Activated CD4-positive, alpha-beta memory T cell treated with anti-CD3 and anti-CD28 coated beads for 36 hours (primary cell): ENCODE results near the gene TUBB3. TPM values are rescaled to one million over a fixed set of nuclear protein-coding genes. Genes with fewer than 3 reads are reported as not detected.

Source experiments
- CTCF ChIA-PET: fragments of 350-600 bp; sonication (Branson Sonifier 250); formaldehyde crosslinking; loops from one replicate; lab custom pipeline; 2021; ENCODE audit warnings: antibody characterized with exemption, inconsistent platforms; lab: Charles Lee
- POLR2A ChIA-PET: fragments of 350-600 bp; sonication (Branson Sonifier 250); formaldehyde crosslinking; loops from one replicate; lab custom pipeline; 2021; ENCODE audit warnings: antibody characterized with exemption; lab: Charles Lee
- DNase-seq: peaks from one replicate; pipeline ENCODE4 v3.0.0-alpha.2; 2020
- H3K27ac Mint-ChIP-seq: one replicate; pipeline ENCODE4 v1.8.0; 2021; ENCODE audit warnings: mixed read lengths
- H3K27me3 Mint-ChIP-seq: one replicate; pipeline ENCODE4 v1.8.0; 2021; ENCODE audit warnings: mixed read lengths
- H3K36me3 Mint-ChIP-seq: one replicate; pipeline ENCODE4 v1.8.0; 2021; ENCODE audit warnings: mixed read lengths
- H3K4me1 Mint-ChIP-seq: one replicate; pipeline ENCODE4 v1.8.0; 2021; ENCODE audit warnings: low read depth, mixed read lengths
- H3K4me3 Mint-ChIP-seq: one replicate; pipeline ENCODE4 v1.8.0; 2021; ENCODE audit warnings: mild to moderate bottlenecking, mixed read lengths
- H3K9me3 Mint-ChIP-seq: one replicate; pipeline ENCODE4 v1.8.0; 2021; ENCODE audit warnings: mixed read lengths
- intact Hi-C: fragments of 100-400 bp; cut with micrococcal nuclease; formaldehyde crosslinking; loops from one replicate; pipeline ENCODE4 v1.15.1; 2023
- total RNA-seq, 2 experiments: library from RNA; stranded (reverse); gene quantifications; one replicate each; pipeline ENCODE4 v1.2.3, GENCODE V29; 2021

The TUBB3 gene
- total RNA-seq, 2 experiments from 2014 or later = 0.99 to 1.4 TPM

DNA sequence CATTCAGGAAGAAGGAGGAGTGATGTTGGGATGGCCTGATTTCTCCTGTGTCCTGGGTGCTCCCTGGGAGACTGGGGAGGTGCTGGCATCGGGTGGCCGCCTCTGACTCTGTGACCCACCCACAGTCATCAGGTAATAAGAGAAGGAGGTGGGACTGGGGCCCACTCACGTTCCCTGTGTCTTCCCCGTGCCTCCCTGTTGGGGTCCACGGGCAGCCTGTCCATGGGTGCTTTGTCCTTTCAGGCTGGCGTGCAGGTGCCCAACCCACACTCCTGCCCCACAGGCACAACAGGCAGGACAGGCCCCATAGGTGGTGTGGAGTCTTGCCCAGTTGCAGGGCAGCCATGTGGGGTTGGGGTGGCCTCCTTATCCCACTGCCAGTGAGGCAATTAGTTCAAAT lies 29.4 kb downstream of the TUBB3 start:
- Mint-ChIP-seq H3K9me3 (no peaks in the 10 kb centered on the region), H3K27me3 (peaks cover under 1% of the 10 kb centered on the region), H3K27ac (no peak overlapping the region), H3K36me3 (peaks cover 3% of the 10 kb centered on the region), H3K4me3 (no peak overlapping the region), H3K4me1 (peaks cover 9% of the 10 kb centered on the region)
- intact Hi-C loops = no loop called here
- no peak for DNase-seq
- CTCF ChIA-PET = no interaction called here
- POLR2A ChIA-PET = no interaction called here

DNA sequence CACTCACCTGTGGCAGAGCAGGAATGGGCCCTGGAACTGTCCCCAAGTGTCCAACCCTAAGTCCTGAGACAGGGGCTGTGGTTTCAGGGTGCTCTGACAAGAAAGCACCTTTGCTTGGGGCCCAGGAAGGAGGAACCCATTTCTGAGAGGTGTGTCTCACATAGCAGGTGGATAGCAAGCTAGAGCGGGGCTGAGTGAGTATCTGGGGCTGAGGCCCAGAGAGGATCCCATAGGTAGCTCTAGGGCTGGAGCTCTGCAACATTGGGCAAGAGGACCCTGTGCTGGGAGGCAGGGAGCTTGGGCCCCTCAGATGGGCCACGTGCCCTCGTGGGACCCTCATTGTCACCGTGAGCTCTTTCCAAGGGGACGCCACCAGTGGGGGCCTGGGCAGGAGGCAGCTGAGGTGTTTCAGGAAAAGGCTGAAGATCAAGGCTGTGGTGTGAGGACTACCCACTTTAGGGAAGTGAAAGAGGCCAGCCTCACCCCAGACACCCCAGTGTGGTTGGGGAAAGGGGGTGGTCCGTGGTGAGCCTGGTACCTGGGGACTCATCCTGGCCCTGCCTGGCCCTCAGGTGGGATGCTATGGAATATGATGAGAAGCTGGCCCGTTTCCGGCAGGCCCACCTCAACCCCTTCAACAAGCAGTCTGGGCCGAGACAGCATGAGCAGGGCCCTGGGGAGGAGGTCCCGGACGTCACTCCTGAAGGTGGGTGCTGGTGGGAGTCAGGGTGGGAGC lies 30.7 kb downstream of the TUBB3 start:
- ChIA-PET POLR2A (no interaction called here), CTCF (no interaction called here)
- no peak for DNase-seq
- intact Hi-C loops = no loop called here
- peaks cover 8% of the 10 kb centered on the region for H3K4me1 Mint-ChIP-seq
- H3K36me3 Mint-ChIP-seq = peaks cover 10% of the 10 kb centered on the region
- no peak overlapping the region for H3K27ac Mint-ChIP-seq
- no peak overlapping the region for H3K4me3 Mint-ChIP-seq
- no peaks in the 10 kb centered on the region for H3K9me3 Mint-ChIP-seq
- H3K27me3 Mint-ChIP-seq = no peaks in the 10 kb centered on the region

DNA sequence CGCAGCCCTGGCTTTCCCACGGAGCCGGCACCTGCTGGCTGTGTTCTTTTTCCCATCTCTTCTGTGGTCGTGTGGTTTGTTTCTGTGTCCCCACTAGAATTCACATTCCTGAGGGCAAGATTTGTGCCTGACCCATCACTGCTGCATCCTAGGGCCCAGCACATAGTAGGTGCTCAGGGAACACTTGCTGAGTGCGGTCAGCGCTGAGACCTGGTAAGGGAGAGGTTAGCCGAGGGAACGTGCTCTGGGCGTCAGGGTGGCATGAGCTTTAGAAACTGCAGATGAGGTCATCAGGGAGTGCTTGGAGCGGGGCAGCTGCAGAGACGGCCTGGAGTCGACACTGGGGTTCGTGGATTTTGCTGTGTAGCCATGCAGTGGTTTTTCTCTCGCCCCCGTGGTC lies 31.3 kb downstream of the TUBB3 start:
- Mint-ChIP-seq H3K36me3 (peaks cover 13% of the 10 kb centered on the region), H3K9me3 (no peaks in the 10 kb centered on the region), H3K4me3 (no peak overlapping the region), H3K27ac (no peak overlapping the region), H3K27me3 (no peaks in the 10 kb centered on the region), H3K4me1 (peaks cover 8% of the 10 kb centered on the region)
- ChIA-PET POLR2A (no interaction called here), CTCF (no interaction called here)
- intact Hi-C loops = no loop called here
- no peak for DNase-seq

DNA sequence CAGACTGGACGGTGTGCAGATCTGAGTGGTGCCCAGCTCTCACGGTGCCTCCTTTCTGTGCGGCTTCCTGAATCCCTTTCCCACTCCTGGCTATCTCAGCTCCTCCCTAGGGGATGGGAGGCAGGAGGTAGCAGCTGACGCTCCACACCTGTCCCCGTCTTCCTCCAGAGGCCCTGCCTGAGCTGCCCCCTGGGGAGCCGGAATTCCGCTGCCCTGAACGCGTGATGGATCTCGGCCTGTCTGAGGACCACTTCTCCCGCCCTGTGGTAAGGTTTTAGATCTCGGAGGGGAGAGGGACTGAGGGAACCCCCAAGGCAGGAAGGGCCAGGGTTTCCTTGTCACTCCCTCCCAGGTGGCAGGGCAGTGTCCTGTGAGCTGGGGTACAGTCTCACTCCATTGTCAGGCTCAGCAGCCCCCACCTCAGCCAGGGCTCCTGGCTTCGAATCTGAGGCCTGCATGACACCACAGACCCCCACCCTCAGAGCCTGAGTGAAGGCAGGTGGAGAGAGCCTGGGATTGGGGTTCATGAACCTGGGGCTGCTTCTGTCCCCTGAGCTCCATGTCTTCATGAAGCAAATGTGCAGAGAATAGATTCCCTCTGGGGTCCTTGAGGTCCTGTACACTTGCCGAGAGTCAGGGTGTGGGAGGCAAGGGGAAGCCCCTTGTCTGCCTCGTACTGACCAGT lies 32.0 kb downstream of the TUBB3 start:
- no peak for DNase-seq
- Mint-ChIP-seq H3K27me3 (no peaks in the 10 kb centered on the region), H3K27ac (no peak overlapping the region), H3K4me1 (peaks cover 3% of the 10 kb centered on the region), H3K4me3 (no peak overlapping the region), H3K36me3 (peaks cover 13% of the 10 kb centered on the region), H3K9me3 (no peaks in the 10 kb centered on the region)
- intact Hi-C loops = no loop called here
- POLR2A ChIA-PET = no interaction called here
- CTCF ChIA-PET = no interaction called here

DNA sequence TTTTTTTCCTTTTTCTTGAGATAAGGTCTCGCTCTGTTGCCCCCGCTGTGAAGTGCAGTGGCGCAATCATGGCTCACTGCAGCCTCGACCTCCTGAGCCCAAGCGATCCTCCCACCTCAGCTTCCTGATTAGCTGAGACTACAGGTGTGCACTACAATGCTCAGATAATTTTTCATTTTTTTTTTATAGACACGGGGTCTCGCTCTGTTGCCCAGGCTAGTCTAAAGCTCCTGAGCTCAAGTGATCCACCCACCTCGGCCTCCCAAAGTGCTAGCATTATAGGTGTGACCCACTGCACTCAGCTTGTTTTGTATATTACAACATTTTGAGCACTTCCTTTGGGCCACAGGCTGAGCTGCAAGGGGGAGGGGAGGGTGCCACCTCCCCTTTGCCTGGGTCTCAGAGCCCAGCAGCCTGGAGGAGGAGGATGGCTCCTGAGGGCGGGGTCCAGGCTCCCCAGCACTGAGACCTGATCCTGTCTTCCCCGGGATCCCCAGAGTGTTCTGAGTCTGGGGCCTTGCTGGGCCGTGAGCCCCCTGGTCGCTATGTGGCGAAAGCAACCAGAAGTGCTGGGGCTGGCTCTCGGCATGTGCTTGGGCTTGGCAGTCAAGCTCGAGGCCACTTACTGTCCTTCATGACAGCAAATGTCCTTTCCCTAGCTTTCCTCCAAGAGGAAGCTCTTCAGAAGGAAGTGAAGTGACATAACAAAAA lies 33.5 kb downstream of the TUBB3 start:
- Mint-ChIP-seq H3K27me3 (no peaks in the 10 kb centered on the region), H3K4me3 (no peak overlapping the region), H3K36me3 (peaks cover 13% of the 10 kb centered on the region), H3K4me1 (no peaks in the 10 kb centered on the region), H3K27ac (no peak overlapping the region), H3K9me3 (no peaks in the 10 kb centered on the region)
- no peak for DNase-seq
- intact Hi-C loops = no loop called here
- CTCF ChIA-PET = no interaction called here
- POLR2A ChIA-PET = no interaction called here

DNA sequence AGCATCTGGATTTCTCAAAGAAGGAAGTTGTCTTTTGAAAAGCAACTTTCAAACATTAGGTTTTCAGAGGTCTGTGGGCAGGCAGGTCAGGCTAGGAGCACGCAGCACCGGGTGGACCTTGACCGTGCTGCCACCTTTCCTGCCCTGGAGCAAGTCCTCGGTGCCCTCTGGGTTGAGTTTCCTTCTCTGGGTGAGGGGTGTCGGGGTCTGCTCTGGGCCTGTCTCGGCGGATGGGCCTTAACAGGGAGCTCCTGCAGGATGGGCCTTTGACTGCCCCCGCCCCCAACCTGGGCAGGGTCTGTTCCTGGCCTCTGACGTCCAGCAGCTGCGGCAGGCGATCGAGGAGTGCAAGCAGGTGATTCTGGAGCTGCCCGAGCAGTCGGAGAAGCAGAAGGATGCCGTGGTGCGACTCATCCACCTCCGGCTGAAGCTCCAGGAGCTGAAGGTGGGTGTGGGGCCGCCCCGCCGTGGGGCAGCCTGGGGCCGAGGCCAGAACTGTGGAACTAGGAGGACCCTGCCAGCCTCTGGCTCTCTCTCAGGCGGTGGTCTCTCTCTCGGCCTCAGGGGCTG lies 34.2 kb downstream of the TUBB3 start:
- DNase-seq = no peak
- Mint-ChIP-seq H3K4me1 (no peaks in the 10 kb centered on the region), H3K4me3 (no peak overlapping the region), H3K27me3 (no peaks in the 10 kb centered on the region), H3K9me3 (no peaks in the 10 kb centered on the region), H3K27ac (no peak overlapping the region), H3K36me3 (peaks cover 13% of the 10 kb centered on the region)
- ChIA-PET POLR2A (interaction anchor here (1.3 kb wide), 1 partner anchor 12 kb away, joined by 3 read pairs; no protein-coding TSS in a partner anchor), CTCF (no interaction called here)
- intact Hi-C loops = no loop called here

DNA sequence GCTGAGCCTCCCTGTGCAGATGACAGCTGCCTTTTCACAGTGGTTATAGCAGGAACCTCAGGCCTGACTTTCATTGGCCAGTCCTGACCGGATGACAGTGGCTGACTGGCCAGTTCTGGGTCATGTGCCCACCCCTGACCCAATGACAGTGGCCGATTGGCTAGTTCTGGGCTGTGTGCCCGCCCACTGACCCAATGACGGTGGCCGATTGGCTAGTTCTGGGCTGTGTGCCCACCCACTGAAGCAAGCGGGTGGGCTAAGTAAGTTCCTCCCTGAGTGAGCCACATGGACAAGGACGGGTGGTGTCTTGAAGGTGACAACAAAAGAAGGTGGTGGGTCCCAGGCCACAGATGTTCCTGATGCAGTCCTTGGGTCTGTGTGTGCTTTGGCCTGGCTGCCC lies 34.9 kb downstream of the TUBB3 start:
- no peak for DNase-seq
- CTCF ChIA-PET = no interaction called here

DNA sequence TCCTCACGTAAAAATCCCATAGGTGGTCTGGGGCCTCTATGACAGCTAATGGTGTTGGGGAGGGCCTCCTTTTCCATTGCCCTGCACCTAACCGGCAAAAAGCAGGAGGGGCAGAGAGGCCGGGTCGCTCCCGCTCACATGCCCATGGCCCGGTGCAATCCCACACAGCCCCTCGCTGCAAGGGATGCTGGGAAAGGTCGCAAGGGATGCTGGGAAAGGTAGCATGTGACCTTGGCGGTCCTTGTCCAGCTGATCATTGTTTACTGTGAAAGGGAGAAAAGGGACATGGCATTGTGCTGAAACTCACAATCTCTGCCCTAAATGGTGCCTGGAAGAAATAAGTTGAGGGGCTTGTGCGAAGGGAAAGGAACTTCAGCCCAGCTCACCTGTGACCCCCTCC lies 35.5 kb downstream of the TUBB3 start:
- ChIA-PET CTCF (no interaction called here), POLR2A (interaction anchor here (1.3 kb wide), 1 partner anchor 11 kb away, joined by 3 read pairs; no protein-coding TSS in a partner anchor)
- peaks cover 13% of the 10 kb centered on the region for H3K36me3 Mint-ChIP-seq
- H3K27ac Mint-ChIP-seq = no peak overlapping the region
- DNase-seq = no peak
- H3K27me3 Mint-ChIP-seq = no peaks in the 10 kb centered on the region
- intact Hi-C loops = no loop called here
- no peaks in the 10 kb centered on the region for H3K4me1 Mint-ChIP-seq
- no peak overlapping the region for H3K4me3 Mint-ChIP-seq
- no peaks in the 10 kb centered on the region for H3K9me3 Mint-ChIP-seq

More for the DNA sequence above, 34.9 kb downstream of the TUBB3 start:
- no peaks in the 10 kb centered on the region for H3K4me1 Mint-ChIP-seq
- POLR2A ChIA-PET = interaction anchor here (1.3 kb wide), 1 partner anchor 12 kb away, joined by 3 read pairs; no protein-coding TSS in a partner anchor
- peaks cover 13% of the 10 kb centered on the region for H3K36me3 Mint-ChIP-seq
- H3K27ac Mint-ChIP-seq = no peak overlapping the region
- no peaks in the 10 kb centered on the region for H3K9me3 Mint-ChIP-seq
- no peak overlapping the region for H3K4me3 Mint-ChIP-seq
- H3K27me3 Mint-ChIP-seq = no peaks in the 10 kb centered on the region
- intact Hi-C loops = no loop called here

DNA sequence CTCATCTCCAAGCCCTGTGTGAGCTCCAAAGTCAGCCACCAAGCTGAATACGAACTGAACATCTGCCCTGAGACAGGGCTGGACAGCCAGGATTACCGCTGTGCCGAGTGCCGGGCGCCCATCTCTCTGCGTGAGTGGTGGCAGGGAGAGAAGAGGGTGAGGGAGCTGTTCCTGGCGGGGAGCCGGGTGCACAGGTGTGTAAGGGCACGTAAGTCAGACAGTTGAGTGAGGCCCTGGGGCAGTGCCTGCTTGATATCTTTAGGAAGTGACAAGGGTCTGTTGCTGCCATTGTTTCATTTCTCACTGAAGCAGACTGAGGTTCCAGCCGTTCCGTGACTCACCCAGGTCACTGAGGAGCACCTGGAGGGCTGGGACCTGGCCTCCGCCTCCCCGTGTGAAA lies 37.8 kb downstream of the TUBB3 start:
- H3K4me1 Mint-ChIP-seq = no peaks in the 10 kb centered on the region
- H3K27ac Mint-ChIP-seq = no peak overlapping the region
- intact Hi-C loops = no loop called here
- peaks cover 11% of the 10 kb centered on the region for H3K36me3 Mint-ChIP-seq
- ChIA-PET POLR2A (no interaction called here), CTCF (no interaction called here)
- no peak overlapping the region for H3K4me3 Mint-ChIP-seq
- H3K27me3 Mint-ChIP-seq = no peaks in the 10 kb centered on the region
- no peak for DNase-seq
- H3K9me3 Mint-ChIP-seq = no peaks in the 10 kb centered on the region

DNA sequence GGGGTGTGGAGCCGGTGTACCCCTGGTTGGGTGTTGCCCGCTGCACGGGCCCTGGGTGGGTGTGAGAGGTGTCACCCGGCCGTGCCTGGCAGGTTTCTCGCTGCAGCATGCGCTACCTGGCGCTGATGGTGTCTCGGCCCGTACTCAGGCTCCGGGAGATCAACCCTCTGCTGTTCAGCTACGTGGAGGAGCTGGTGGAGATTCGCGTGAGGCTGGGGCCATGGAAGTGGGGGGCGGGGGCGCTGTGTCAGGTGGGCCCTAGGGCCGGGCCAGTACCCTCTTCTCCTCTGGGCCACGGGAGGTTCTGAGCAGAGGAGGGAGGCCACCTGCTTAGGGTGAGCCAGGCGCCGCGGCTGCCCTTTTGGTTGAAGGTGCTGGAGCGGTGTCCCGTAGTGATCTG lies 38.8 kb downstream of the TUBB3 start:
- Mint-ChIP-seq H3K27ac (no peak overlapping the region), H3K36me3 (peaks cover 11% of the 10 kb centered on the region), H3K27me3 (no peaks in the 10 kb centered on the region), H3K9me3 (no peaks in the 10 kb centered on the region), H3K4me3 (no peak overlapping the region), H3K4me1 (no peaks in the 10 kb centered on the region)
- DNase-seq = no peak
- POLR2A ChIA-PET = no interaction called here
- CTCF ChIA-PET = interaction anchor here (0.6 kb wide), 1 partner anchor 14 kb away, joined by 3 read pairs; no protein-coding TSS in a partner anchor
- intact Hi-C loops = no loop called here

DNA sequence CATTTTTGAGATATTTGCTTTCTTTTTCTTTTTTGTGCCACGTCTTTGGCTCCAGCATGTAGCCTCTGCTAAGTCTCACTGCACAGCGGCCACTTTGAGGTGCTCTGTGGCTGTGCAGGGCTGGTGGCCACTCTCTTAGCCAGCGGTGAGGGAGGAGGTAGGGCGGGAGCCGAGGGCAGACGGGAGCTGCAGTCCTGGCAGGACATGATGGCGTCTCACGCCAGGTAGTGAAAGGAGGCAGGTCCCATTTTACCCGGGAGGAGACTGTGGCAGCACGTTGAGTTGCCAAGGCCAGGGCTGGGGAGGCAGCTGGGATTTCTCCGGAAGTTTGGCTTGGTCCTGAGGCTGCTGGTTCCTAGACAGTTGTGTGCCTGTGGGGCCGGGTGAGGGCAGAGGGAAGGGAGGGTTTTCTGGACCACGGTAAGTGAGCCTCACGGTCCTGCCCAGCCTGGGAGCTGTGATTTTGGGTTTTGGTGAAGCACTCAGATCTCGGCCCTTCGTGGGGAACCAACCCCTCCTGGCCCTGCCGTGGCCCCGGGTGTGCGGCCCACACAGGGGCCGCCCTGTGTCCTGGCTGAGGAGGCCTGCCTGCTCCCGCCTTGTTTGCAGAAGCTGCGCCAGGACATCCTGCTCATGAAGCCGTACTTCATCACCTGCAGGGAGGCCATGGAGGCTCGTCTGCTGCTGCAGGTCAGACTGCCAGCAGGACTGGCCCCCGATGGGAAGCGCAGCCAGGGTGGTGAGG lies 39.8 kb downstream of the TUBB3 start:
- intact Hi-C loops = no loop called here
- Mint-ChIP-seq H3K27ac (no peak overlapping the region), H3K4me1 (no peaks in the 10 kb centered on the region), H3K9me3 (no peaks in the 10 kb centered on the region), H3K4me3 (no peak overlapping the region), H3K36me3 (peaks cover 10% of the 10 kb centered on the region), H3K27me3 (no peaks in the 10 kb centered on the region)
- POLR2A ChIA-PET = no interaction called here
- CTCF ChIA-PET = no interaction called here
- DNase-seq = no peak
